Activated naive CD8-positive, alpha-beta T cell treated with anti-CD3 and anti-CD28 coated beads, Interleukin-2, amount 50 U/mL, for 24 hours (primary cell): ENCODE measurements around the gene SPINK5.

Experiments
- ATAC-seq: fragments of 150-1000 bp; cut with Tn5 transposase; one replicate; pipeline ENCODE4 v1.10.0; 2021
- DNase-seq: peaks from one replicate; pipeline ENCODE4 v3.0.0; 2021
- H3K27ac Mint-ChIP-seq: one replicate; pipeline ENCODE4 v1.8.0; 2021; ENCODE audit warnings: mild to moderate bottlenecking, mixed read lengths
- H3K27me3 Mint-ChIP-seq: one replicate; pipeline ENCODE4 v1.8.0; 2021; ENCODE audit warnings: mixed read lengths
- H3K36me3 Mint-ChIP-seq: one replicate; pipeline ENCODE4 v1.8.0; 2021; ENCODE audit warnings: low read depth, mixed read lengths
- H3K4me1 Mint-ChIP-seq: one replicate; pipeline ENCODE4 v1.8.0; 2021; ENCODE audit warnings: mixed read lengths
- H3K4me3 Mint-ChIP-seq: one replicate; pipeline ENCODE4 v1.8.0; 2021; ENCODE audit warnings: mild to moderate bottlenecking, moderate library complexity, mixed read lengths
- H3K9me3 Mint-ChIP-seq: one replicate; pipeline ENCODE4 v1.8.0; 2021; ENCODE audit warnings: mixed read lengths

The SPINK5 gene

GRCh38 chr5:148135091-148136048 lies 71.6 kb downstream of the SPINK5 start:
- no peak for ATAC-seq
- no peaks in the 10 kb centered on the region for H3K4me1 Mint-ChIP-seq
- H3K27ac Mint-ChIP-seq = no peak overlapping the region
- H3K4me3 Mint-ChIP-seq = no peak overlapping the region
- H3K9me3 Mint-ChIP-seq = no peaks in the 10 kb centered on the region
- DNase-seq = no peak
- H3K36me3 Mint-ChIP-seq = no peaks in the 10 kb centered on the region
- peaks cover 9% of the 10 kb centered on the region for H3K27me3 Mint-ChIP-seq

DNA sequence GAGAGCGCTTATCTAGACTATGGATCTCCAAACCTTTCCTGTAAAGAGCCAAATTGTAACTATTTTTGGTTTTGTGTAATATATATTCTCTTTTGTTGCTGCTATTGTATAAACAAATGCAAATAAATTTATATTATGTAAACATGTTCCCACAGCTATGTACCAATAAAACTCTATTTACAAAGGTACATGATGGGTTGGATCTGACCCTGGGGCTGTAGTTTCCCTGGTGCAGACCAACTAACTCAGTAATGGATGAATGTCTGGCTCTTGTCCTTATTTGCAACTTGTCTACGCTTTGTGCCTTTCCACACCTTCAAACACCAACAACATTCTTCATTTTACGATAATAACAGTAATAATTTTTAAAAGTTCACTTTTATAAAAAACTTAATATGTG lies 77.1 kb downstream of the SPINK5 start:
- Mint-ChIP-seq H3K36me3 (no peaks in the 10 kb centered on the region), H3K27ac (no peak overlapping the region), H3K4me3 (no peak overlapping the region), H3K4me1 (no peaks in the 10 kb centered on the region), H3K27me3 (peaks cover 4% of the 10 kb centered on the region), H3K9me3 (no peaks in the 10 kb centered on the region)
- ATAC-seq = no peak
- DNase-seq = no peak

GRCh38 chr5:148141645-148142044 lies 77.9 kb downstream of the SPINK5 start:
- no peak for ATAC-seq
- Mint-ChIP-seq H3K9me3 (no peaks in the 10 kb centered on the region), H3K27ac (no peak overlapping the region), H3K4me1 (no peaks in the 10 kb centered on the region), H3K27me3 (peaks cover 4% of the 10 kb centered on the region), H3K36me3 (no peaks in the 10 kb centered on the region), H3K4me3 (no peak overlapping the region)
- no peak for DNase-seq

DNA sequence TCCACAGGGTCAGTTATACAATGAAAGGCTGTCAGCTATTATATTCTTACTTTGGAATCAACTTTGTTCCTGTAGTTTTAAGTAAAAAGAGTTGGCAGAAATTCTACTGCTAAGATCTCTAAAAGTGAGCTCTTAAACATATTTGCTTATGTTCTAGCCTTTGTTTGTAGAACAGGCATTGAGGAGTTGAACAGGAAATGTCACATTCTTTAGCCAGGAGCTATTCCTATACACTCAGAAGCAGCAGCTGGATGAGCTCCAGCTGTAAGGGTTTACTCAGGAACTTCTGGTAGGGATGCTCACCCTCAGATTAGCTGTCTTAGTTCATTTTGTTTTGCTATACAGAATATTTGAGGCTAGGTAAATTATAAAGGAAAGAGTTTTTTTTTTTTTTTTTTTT lies 82.1 kb downstream of the SPINK5 start:
- no peaks in the 10 kb centered on the region for H3K27me3 Mint-ChIP-seq
- no peaks in the 10 kb centered on the region for H3K36me3 Mint-ChIP-seq
- H3K4me1 Mint-ChIP-seq = no peaks in the 10 kb centered on the region
- H3K27ac Mint-ChIP-seq = no peak overlapping the region
- DNase-seq (no peak), ATAC-seq (no peak)
- no peak overlapping the region for H3K4me3 Mint-ChIP-seq
- H3K9me3 Mint-ChIP-seq = no peaks in the 10 kb centered on the region

- H3K27me3 Mint-ChIP-seq = no peaks in the 10 kb centered on the region
- H3K9me3 Mint-ChIP-seq = no peaks in the 10 kb centered on the region
- DNase-seq (no peak), ATAC-seq (no peak)
- H3K36me3 Mint-ChIP-seq = no peaks in the 10 kb centered on the region
- H3K4me3 Mint-ChIP-seq = no peak overlapping the region
- no peaks in the 10 kb centered on the region for H3K4me1 Mint-ChIP-seq
- no peak overlapping the region for H3K27ac Mint-ChIP-seq
Observed at GRCh38 chr5:148146487-148146886, 82.7 kb downstream of the SPINK5 start.

GRCh38 chr5:148147415-148147814 lies 83.6 kb downstream of the SPINK5 start:
- Mint-ChIP-seq H3K9me3 (no peaks in the 10 kb centered on the region), H3K4me1 (no peaks in the 10 kb centered on the region), H3K27me3 (no peaks in the 10 kb centered on the region), H3K4me3 (no peak overlapping the region), H3K36me3 (no peaks in the 10 kb centered on the region), H3K27ac (no peak overlapping the region)
- ATAC-seq (no peak), DNase-seq (no peak)

DNA sequence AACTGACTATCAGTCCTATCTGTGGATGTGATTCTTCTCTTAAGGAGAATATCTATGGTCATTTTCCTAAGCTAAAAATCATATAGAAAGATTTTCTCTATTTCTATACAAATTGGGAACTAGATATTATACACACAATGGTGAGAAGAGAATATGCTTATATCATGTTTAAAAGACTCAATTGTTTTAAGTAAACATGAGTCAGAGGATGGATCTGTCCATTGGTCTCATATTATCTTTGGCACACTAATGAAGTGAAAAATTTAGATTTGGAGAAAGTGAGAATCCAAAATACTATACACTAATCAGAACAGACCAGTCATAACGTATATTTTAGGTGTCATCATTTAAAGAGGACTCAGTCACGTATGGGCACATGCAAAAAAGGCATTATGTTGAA lies 88.1 kb downstream of the SPINK5 start:
- Mint-ChIP-seq H3K4me3 (no peak overlapping the region), H3K27me3 (no peaks in the 10 kb centered on the region), H3K27ac (no peak overlapping the region), H3K36me3 (no peaks in the 10 kb centered on the region), H3K9me3 (no peaks in the 10 kb centered on the region), H3K4me1 (no peaks in the 10 kb centered on the region)
- no peak for ATAC-seq
- no peak for DNase-seq

GRCh38 chr5:148152781-148153180 lies 89.0 kb downstream of the SPINK5 start:
- Mint-ChIP-seq H3K36me3 (no peaks in the 10 kb centered on the region), H3K4me3 (no peak overlapping the region), H3K9me3 (no peaks in the 10 kb centered on the region), H3K4me1 (no peaks in the 10 kb centered on the region), H3K27me3 (no peaks in the 10 kb centered on the region), H3K27ac (no peak overlapping the region)
- DNase-seq (no peak), ATAC-seq (no peak)

- Mint-ChIP-seq H3K36me3 (no peaks in the 10 kb centered on the region), H3K27ac (no peak overlapping the region), H3K9me3 (no peaks in the 10 kb centered on the region), H3K4me3 (no peak overlapping the region), H3K4me1 (no peaks in the 10 kb centered on the region), H3K27me3 (no peaks in the 10 kb centered on the region)
- DNase-seq (no peak), ATAC-seq (no peak)
Observed at GRCh38 chr5:148156609-148157008, 92.8 kb downstream of the SPINK5 start.

GRCh38 chr5:148162038-148162437 lies 98.3 kb downstream of the SPINK5 start:
- ATAC-seq = no peak
- Mint-ChIP-seq H3K27ac (no peak overlapping the region), H3K4me1 (no peaks in the 10 kb centered on the region), H3K27me3 (no peaks in the 10 kb centered on the region), H3K9me3 (no peaks in the 10 kb centered on the region), H3K4me3 (no peak overlapping the region), H3K36me3 (no peaks in the 10 kb centered on the region)
- DNase-seq = no peak

DNA sequence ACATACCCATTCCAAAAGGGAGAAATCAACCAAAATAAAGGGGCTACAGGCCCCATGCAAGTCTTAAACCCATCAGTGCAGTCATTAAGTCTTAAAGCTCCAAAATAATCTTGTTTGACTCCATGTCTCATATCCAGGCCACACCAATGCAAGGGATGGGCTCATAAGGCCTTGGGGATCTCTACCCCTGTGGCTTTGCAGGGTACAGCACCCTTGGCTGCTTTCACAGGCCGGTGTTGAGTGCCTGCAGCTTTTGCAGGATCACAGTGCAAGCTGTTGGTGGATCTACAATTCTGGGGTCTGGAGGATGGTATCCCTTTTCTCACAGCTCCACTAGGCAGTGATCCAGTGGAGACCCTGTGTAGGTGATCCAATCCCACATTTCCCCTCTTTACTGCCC lies 99.6 kb downstream of the SPINK5 start:
- no peak overlapping the region for H3K4me3 Mint-ChIP-seq
- ATAC-seq = no peak

DNA sequence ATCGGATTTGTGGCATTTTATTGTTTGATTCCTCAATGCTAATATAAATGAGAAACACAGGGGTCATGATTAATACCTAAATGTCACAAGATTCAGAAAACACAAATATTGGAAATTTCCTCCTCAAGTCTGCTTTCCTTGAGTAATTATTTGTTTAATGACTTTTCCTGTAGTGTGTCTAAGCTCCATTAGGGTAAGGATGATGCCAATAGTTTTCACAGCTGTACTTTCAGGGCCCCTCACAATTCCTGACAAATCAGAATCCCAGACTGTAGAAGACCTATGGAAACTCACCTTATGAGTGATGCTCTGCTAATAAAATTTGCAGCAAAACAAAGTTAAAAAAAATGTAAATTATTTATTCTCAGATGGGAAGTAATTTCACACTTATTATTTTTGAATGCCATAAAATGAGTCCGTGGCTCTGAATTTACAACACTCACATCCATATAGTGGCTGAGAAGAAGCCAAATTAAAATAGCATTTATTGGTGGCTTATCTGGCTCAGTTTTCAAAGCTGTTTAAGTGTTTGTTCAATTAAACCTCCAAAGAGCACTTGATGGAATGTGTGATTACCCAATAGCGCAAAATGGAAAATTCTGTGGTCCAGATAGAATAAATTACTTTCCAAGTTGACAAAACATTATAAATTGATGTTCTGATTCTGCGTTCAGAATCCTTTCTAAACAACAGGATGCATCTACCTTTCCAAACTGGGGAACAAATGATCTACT lies 102.9 kb downstream of the SPINK5 start:
- Mint-ChIP-seq H3K4me1 (no peaks in the 10 kb centered on the region), H3K27me3 (no peaks in the 10 kb centered on the region), H3K9me3 (no peaks in the 10 kb centered on the region), H3K36me3 (no peaks in the 10 kb centered on the region), H3K4me3 (no peak overlapping the region), H3K27ac (no peak overlapping the region)
- DNase-seq (no peak), ATAC-seq (no peak)

More for the DNA sequence above, 99.6 kb downstream of the SPINK5 start:
- H3K27me3 Mint-ChIP-seq = no peaks in the 10 kb centered on the region
- H3K36me3 Mint-ChIP-seq = no peaks in the 10 kb centered on the region
- H3K27ac Mint-ChIP-seq = no peak overlapping the region
- DNase-seq = no peak
- no peaks in the 10 kb centered on the region for H3K4me1 Mint-ChIP-seq
- H3K9me3 Mint-ChIP-seq = no peaks in the 10 kb centered on the region

GRCh38 chr5:148168246-148168645 lies 104.5 kb downstream of the SPINK5 start, which contains the start of gene SPINK14:
TSS of gene SPINK14 (plus strand) at chr5:148168546. CDS start at chr5:148169733, 1,187 bp downstream.
- Mint-ChIP-seq H3K27ac (no peak within 1 kb of the TSS), H3K9me3 (no peaks in the 10 kb centered on the region), H3K27me3 (no peaks in the 10 kb centered on the region), H3K4me1 (no peaks in the 10 kb centered on the region), H3K36me3 (no peaks in the 10 kb centered on the region), H3K4me3 (no peak within 1 kb of the TSS)
- no peak for DNase-seq
- no peak for ATAC-seq

DNA sequence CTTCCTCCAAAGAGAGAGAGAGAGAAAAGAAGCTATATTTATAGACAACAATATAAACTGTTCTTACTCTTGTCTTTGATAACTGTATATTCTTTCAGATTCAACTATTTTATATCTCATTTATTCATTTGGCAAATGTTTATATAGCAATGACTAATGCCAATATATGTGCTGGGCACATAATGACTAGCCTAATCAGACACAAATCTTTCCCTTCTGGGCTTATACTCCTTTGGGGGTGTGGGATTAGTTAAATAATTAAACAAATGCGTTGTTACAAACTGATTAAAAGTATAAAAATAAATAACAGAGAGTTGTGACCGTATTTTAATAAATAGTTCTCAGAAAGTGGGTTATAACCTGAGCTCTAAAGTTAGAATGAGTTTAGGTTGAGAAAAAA lies 108.6 kb downstream of the SPINK5 start:
- no peak overlapping the region for H3K4me3 Mint-ChIP-seq
- peaks cover 2% of the 10 kb centered on the region for H3K27me3 Mint-ChIP-seq
- H3K9me3 Mint-ChIP-seq = no peaks in the 10 kb centered on the region
- ATAC-seq (no peak), DNase-seq (no peak)
- H3K27ac Mint-ChIP-seq = no peak overlapping the region
- no peaks in the 10 kb centered on the region for H3K4me1 Mint-ChIP-seq
- no peaks in the 10 kb centered on the region for H3K36me3 Mint-ChIP-seq

DNA sequence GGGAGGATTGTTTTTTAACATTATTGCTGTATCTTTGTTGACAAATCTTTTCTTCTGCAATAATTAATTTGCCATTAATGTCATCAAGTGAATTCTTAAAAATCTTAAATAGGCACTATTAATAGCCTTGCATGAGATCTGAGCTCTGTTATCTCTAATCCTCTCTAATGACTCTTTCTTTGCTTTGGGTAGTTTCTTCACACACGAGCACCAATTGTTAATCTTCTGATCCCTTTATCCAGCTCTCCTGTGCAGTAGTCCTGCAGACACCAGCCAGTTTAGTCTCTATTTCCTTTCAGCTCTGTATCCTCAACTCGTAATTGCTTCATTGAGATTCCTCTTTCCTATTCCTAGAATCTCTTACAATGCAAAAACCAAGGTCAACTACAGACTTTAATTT lies 112.7 kb downstream of the SPINK5 start:
- ATAC-seq (no peak), DNase-seq (no peak)
- H3K4me1 Mint-ChIP-seq = no peaks in the 10 kb centered on the region
- H3K4me3 Mint-ChIP-seq = no peak overlapping the region
- no peaks in the 10 kb centered on the region for H3K9me3 Mint-ChIP-seq
- H3K36me3 Mint-ChIP-seq = no peaks in the 10 kb centered on the region
- peaks cover 7% of the 10 kb centered on the region for H3K27me3 Mint-ChIP-seq
- H3K27ac Mint-ChIP-seq = no peak overlapping the region
